ENCODE results near the gene KCNJ10.

DNA sequence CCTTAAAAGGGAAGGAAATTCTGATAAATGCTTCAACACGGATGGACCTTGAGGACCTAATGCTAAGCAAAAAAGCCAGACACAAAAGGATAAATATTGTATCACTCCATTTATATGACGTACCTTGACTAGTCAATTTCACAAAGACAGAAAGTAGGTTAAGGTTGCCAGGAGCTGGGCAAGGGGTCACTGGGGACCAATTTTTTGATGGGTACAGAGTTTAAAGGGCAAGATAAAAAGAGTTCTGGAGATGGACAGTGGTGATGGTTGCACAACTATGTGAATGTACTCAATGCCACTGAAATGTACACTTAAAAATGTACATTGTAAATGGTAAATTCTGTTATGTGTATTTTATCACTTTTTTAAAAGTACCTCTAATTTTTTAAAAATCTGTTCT lies 83.9 kb downstream of the KCNJ10 start:
- TF ChIP-seq, protein P1, sequence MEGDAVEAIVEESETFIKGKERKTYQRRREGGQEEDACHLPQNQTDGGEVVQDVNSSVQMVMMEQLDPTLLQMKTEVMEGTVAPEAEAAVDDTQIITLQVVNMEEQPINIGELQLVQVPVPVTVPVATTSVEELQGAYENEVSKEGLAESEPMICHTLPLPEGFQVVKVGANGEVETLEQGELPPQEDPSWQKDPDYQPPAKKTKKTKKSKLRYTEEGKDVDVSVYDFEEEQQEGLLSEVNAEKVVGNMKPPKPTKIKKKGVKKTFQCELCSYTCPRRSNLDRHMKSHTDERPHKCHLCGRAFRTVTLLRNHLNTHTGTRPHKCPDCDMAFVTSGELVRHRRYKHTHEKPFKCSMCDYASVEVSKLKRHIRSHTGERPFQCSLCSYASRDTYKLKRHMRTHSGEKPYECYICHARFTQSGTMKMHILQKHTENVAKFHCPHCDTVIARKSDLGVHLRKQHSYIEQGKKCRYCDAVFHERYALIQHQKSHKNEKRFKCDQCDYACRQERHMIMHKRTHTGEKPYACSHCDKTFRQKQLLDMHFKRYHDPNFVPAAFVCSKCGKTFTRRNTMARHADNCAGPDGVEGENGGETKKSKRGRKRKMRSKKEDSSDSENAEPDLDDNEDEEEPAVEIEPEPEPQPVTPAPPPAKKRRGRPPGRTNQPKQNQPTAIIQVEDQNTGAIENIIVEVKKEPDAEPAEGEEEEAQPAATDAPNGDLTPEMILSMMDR (IDR thresholded peaks at IDR 0.05): no peak
- no peak for TF ChIP-seq POLR2A (IDR thresholded peaks at IDR 0.05)
